ENCODE measurements around the gene CNDP2.

CNDP2 gene

GRCh38 chr18:74495581-74496507, at the start of gene CNDP2:
TSS of gene CNDP2 (plus strand) at chr18:74496363. CDS start at chr18:74499974, 3,611 bp downstream.
- peak; percentile 99 for DNase-seq (ENCODE audit: low spot score)

GRCh38 chr18:74446631-74447403, 49.3 kb upstream of the CNDP2 start:
- no peak for DNase-seq (ENCODE audit: low spot score)

DNA sequence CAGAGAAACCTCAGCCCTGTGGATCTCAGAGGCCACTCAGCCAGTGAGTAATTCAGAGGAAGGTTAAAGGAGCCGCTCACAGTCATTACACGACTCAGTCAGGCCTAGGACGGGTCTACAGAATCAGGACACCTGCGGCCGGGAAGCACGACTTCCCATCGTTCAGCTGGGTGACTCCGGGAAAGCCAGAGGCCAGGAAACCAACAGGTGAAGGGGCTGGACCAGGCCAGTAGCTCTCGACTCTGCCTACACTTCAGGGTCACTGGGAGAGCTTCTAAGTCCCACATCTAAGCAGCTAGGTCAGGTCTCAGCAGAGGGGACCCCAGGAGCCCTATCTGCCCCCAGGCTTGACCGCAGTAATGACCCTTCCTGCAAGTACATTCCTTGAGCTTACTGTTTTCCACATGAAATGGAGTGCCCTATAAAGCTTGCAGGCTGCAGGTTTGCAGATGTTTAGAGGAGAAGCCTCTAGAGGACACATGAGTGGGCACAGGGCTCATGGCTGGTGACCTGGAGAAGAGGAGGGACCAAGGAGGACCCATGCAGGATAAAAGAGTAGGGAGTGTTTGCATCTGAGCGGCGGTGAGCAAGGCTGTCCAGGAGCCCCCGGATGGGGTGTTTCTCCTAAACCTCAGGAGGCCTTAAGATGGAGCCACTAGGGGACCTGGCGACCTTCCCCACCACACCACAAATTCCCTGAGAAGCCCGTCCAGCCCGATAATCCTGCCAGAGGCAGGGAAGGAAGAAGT, 48.6 kb upstream of the CNDP2 start:
- no peak for DNase-seq (ENCODE audit: low spot score)

- peak; percentile 94 for DNase-seq (ENCODE audit: low spot score)
Observed at GRCh38 chr18:74450626-74451025, 45.5 kb upstream of the CNDP2 start.

DNA sequence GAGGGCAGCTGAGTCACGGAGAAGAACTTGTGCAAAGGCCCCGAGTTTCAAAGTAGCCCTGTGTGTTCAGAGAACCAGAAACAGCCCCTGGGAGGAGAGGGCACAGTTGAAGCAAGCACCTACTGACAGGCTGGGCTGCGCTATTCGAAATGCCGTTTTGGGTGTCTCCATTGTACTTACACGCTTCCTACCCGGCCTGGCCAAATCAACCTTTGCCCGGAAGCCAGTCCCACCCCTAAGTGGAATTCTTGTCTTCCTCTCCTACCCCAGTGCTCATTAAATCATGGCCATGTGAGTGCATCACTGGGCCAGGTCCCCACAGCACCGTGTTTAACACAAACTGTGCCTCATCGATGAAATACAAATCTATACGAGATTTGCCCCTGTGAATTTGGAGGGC, 45.0 kb upstream of the CNDP2 start:
- no peak for DNase-seq (ENCODE audit: low spot score)

DNA sequence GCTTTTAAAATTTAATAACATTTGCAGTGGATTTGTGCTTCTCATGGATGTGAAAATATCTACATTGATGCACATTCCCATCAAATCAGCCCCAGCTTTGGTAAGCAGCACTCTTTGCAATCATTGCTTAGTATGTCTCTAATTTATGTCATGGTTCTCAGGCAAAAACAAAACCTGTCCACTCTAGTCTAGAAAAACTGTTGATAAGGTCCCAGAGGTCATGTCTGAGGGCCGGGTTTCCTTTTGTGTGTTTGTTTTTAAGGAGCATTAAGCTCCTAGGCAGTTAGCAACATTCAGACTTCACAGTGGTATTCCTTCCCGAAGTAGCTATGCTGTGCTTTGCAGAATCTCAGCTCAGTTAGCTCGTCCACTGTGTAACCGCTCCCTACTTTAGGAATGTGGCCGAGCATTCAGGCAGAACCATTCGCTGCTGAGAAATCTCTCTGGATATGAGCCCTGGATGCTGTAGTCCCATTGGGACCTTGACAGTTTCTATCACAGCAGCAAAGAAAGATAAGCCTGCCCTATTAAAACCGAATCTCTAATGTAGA, 43.1 kb upstream of the CNDP2 start:
- no peak for DNase-seq (ENCODE audit: low spot score)

- no peak for DNase-seq (ENCODE audit: low spot score)
Observed at GRCh38 chr18:74453642-74454198, 42.4 kb upstream of the CNDP2 start.

GRCh38 chr18:74454279-74454751, 41.8 kb upstream of the CNDP2 start:
- peak; percentile 97 for DNase-seq (ENCODE audit: low spot score)

DNA sequence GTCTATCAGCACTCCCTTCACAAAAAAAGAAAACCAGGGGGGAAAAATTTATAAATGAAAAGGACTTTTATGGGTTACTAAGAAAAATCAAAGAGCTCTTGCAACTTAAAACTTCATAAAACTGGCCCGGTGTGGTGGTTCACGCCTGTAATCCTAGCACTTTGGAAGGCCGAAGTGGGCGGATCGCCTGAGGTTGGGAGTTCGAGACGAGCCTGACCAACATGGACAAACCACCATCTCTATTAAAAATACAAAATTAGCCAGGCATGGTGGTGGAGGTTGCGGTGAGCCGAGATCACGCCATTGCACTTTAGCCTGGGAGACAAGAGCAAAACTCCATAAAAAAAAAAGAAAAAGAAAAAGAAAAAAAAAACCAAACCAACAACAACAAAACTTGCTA, 40.8 kb upstream of the CNDP2 start:
- no peak for DNase-seq (ENCODE audit: low spot score)

- peak; percentile 28 for DNase-seq (ENCODE audit: low spot score)
Observed at GRCh38 chr18:74456017-74456348, 40.2 kb upstream of the CNDP2 start.

- no peak for DNase-seq (ENCODE audit: low spot score)
Observed at GRCh38 chr18:74456349-74457042, 39.7 kb upstream of the CNDP2 start.

- DNase-seq (ENCODE audit: low spot score), result peak; percentile 40
Observed at GRCh38 chr18:74457043-74457724, 39.0 kb upstream of the CNDP2 start, which contains the start of gene DIPK1C. TSS of gene DIPK1C (minus strand) at chr18:74457308. CDS start at chr18:74457259, 49 bp downstream.

GRCh38 chr18:74457725-74458421, 38.3 kb upstream of the CNDP2 start:
- DNase-seq (ENCODE audit: low spot score), result peak; percentile 90

DNA sequence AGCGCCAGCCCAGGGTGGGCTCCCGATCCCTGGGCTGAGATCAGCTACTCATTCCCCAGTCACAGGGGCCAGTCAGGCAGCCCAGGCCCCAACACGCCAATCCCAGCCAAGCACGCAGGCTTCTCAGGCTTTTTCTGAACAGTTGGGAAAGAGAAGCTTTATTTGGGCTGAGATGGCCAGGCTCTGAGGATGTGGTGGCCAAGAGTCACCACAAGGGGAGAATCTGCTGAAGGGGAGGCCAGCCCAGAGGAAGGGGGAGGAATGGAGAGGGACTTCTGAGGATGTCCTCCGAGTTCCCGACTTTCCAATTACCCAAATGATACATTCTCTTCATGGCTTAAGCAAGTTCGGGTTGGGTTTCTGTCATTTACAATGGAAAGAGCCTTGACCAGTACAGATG, 36.3 kb upstream of the CNDP2 start:
- DNase-seq (ENCODE audit: low spot score), result peak; percentile 45

- no peak for DNase-seq (ENCODE audit: low spot score)
Observed at GRCh38 chr18:74460825-74461224, 35.3 kb upstream of the CNDP2 start.

DNA sequence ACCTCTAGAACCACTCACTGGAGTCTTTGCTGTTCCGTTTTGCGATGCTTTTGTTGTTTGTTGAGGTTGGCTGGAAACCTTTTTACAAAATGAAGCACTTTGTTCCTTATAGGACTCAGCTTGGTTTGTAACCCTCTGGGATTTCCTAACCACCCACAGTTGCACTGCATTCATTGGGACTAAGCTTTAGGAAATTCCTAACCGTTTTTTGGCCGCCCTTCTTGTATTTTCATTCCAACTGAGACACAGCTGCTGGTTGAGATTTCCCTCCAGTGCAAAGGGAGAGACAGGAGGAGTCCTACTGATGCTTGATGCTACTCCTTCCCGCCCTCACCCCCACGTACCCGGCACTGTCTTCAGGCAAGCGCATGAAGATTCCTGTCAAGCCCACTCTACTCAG, 32.9 kb upstream of the CNDP2 start:
- DNase-seq (ENCODE audit: low spot score), result no peak

GRCh38 chr18:74463983-74464382, 32.2 kb upstream of the CNDP2 start:
- no peak for DNase-seq (ENCODE audit: low spot score)

GRCh38 chr18:74465775-74466174, 30.4 kb upstream of the CNDP2 start:
- no peak for DNase-seq (ENCODE audit: low spot score)

DNA sequence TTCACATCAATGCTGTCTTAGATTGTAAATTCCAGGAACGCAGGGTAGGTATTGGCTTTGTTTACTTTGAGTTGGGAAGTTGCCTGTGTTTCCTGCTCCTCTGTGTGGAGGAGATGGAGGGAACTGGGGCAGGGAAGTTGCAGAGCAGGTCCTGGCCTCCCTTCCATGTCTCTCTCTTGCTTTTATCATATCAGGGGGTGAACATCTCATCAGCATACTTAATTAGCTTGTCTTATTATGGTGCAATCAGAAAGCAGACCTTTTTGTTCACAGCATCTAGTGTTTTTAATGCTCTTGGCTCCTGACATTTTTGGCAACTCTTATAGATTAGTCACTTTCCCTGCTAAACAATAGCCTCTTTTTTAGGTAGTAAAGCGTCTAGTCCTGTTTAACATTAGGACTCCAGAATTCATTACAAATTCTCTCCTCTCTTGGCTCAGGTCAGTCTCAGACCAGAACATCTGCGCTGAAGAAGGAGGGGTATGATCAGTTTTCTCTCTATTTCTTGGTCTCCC, 27.6 kb upstream of the CNDP2 start:
- DNase-seq (ENCODE audit: low spot score), result peak; percentile 75
